ENCODE measurements around the gene ISYNA1. TPM values are rescaled to one million over a fixed set of nuclear protein-coding genes. Genes with fewer than 3 reads are reported as not detected.
"Not testable (repeated sequence)": the region's sequence is repeated elsewhere in the genome, so short reads cannot be mapped to it uniquely, and the experiment has no call there.

ISYNA1 gene
- total RNA-seq, 1 donor from 2014 or later: 9.1 TPM

DNA sequence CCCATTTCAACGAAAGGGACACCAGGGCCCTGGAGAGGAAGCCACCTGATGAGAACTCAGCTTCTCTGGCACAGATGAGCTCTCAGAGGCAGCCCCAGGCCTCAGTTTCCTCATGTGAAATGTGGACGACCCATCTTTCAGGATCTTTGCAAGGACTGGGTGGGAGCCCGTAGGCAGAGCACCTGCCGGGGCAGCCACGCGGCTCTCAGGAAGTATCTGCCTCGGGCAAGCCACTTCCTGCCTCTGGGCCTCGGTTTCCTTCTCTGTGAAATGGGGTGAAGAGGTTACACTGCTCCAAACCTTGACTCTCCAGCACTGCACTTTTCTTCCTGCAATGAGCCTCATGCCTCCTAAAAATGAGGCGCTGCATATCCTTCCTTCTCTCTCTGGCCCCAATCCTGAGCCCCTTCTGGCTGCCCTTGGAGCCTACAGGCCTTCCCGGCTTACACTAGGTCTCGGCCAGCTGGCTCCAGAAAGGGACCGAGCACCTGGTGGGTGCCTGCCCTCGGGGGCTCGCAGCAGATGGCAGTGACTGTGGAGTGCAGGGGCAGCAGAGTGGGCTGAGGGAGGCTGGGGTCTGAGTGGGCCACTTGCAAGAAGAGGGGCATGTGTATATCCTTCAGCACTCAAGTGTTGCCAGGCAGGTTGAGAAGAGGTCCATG lies 15.3 kb downstream of the ISYNA1 start:
- intact Hi-C loops (cut with micrococcal nuclease): loop anchor here (2.0 kb wide), 1 partner anchor 18 kb away; no protein-coding TSS in a partner anchor

DNA sequence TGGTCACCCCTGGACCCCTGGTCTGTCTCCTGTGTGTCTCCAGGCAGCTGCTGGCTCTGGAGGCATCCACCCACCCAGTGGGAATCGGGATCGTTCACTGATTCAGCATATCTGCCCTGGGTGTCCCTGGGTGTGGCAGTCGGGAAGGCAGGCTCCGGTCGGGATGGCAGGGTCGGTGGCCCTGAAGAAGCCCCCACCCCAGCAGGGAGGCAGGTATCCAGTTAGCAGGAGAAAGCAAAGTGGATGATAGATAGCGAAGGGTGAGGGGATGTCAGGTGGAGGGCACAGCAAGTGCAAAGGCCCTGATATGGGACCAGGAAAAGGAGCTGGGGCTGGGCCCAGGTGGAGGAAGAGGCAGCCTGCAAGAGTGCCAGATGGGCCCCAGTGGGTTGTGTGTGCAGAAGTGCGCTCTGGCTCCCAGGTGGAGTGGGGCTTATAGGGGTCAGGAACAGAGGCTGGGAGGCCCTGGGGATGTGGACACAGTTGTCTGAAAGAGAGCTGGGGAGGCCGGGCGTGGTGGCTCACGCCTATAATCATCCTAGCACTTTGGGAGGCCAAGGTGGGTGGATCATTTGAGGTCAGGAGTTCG lies 16.5 kb downstream of the ISYNA1 start:
- intact Hi-C loops (cut with micrococcal nuclease): no loop called here

DNA sequence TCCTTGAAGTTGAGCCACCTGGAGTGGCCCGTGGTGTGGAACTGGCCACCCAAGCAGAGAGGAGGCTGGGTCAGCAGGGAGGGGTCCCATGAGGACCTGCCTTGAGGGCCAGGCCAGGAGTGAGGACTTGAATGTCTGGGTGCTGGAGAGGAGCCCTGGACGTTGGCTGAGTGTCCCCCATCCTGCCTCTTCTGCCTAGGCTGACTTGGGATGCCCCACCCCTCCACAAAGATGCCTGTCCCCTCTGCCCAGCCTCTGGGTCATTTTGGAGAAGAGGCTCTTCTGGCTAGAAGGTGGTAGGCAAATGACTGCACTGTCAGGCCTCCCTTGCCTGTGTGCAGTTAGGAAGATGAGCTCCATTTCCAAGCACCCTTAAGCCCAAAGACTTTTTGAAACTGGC lies 17.0 kb downstream of the ISYNA1 start:
- intact Hi-C loops (cut with micrococcal nuclease): no loop called here

DNA sequence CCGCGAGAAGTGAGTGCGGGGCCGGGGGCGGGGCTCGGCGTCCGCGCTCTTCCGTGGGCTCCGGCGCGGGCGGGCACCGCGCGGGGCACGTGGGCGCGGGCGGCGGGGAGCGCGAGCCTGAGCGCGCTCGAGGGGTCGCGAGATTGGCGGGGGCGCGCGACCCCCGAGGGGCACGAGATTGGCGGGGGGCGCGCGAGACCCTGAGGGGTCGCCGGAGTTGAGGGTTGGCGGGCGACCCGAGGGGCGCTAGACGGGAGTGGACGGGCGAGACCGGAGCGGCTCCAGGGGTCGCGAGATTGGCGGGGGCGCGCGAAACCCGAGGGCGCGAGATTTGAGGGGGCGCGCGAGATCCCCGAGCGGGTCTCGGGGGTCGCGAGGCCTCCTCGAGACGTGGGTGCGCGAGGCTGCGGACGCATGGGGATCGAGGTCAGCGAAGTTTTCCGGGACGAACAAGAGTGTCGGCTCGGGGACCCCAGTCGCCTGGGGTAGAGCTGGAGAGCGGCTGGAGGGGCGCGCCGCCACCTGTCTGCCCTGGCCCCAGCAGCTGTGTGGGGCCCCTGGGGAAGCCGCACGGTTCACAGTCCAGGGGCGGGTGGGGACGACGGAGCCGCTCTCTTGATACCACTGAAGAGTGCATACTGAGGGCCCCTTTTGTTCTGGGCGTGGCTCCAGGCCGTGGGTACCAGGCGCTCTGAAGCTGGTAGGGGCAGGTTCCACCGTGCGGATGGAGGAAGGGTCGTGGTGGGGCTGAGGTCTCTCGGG lies 18.1 kb downstream of the ISYNA1 start:
- intact Hi-C loops (cut with micrococcal nuclease): loop anchor here (1.0 to 5.0 kb wide), 6 partner anchors 9 to 473 kb away; partner anchors contain the start of genes ELL, MAST3, RAB3A and UPF1

DNA sequence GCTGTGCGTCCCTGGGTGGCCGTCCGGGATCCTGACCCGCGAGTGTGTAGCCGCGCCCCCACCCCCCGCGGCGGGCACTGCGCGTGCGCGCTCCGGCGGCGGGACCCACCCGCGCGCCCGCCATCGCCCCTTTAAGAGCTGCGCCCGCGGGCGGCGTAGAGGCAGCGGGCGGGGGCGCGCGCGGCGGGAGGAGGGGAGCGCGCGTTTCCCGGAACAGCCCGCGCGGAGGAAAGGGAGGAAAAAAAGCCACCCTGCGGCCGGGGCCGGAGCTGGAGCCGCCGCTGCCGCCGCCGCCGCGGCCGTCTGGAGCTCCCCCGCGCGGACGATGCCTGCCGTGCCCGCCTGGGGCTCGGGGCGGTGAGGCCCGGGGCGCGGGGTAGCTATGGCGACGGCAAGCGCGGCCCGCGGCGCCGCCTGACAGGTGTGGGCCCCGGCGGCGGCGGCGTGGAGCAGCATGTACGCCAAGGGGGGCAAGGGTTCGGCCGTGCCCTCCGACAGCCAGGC lies 18.7 kb downstream of the ISYNA1 start, which contains the start of gene SSBP4:
TSS of gene SSBP4 (plus strand) at position 204 of the 504 bp plus-strand sequence. CDS start at position 455, 251 bp downstream.
- intact Hi-C loops (cut with micrococcal nuclease): loop anchor here (1.0 to 5.0 kb wide), 6 partner anchors 10 to 472 kb away; partner anchors contain the start of genes ELL, MAST3, RAB3A and UPF1

DNA sequence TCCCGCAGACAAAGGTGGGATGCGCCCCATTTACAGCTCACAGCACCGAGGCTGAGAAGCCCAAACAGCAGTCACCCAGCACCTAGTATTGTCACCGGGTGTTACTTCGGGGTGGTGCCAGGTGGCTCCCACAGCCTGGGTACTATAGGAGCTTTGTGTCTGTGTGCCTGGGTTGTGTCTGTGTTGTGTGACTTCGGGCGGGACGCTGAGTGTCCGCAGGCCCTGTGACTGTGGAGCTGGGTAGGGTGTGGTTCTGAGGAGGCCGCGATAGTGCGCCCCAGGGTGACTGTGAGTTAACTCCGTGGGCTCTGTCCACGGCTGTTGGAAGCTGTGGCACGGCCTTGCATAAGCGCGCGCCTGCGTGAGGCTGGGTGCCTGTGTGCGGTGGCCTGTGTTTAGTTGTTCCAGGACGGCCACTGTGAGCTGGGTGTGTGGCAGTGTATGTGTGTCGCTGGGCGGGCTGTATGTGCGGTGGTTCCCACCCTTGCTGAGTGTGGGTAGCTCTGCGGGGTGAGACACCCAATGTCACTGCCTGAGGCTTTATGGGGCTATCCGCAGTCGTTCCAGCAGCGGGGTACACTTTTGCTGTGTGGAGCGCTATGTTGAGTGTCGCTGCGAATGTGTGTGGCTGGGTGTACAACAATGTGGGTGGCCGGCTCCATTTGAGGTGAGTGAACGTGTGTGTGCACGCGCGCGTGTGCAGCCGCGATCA lies 19.3 kb downstream of the ISYNA1 start:
- intact Hi-C loops (cut with micrococcal nuclease): loop anchor here (1.0 to 5.0 kb wide), 6 partner anchors 11 to 471 kb away; partner anchors contain the start of genes ELL, MAST3, RAB3A and UPF1

DNA sequence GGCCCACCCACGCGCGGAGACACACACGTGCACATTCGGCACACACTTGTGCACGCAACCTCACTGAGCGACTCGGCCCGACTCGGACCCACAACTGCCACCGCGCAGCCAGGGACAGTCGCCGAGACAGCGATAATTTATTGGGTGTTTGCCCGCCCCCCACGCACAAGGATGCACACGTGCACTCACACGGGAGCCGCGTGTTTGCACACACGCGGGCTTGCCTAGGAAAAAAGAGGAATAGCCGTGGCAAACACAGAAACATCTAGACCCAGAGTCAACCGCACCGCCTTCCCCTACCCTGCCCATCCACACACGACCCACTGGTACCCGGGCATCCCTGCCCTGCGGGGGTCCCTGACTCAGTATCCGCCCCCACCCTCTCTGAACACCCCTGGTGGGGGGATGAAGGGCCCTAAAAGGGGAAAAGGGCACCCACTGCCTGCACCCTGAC lies 19.9 kb downstream of the ISYNA1 start:
- intact Hi-C loops (cut with micrococcal nuclease): loop anchor here (2.0 to 5.0 kb wide), 4 partner anchors 213 to 471 kb away; partner anchors contain the start of genes MAST3, RAB3A and UPF1

DNA sequence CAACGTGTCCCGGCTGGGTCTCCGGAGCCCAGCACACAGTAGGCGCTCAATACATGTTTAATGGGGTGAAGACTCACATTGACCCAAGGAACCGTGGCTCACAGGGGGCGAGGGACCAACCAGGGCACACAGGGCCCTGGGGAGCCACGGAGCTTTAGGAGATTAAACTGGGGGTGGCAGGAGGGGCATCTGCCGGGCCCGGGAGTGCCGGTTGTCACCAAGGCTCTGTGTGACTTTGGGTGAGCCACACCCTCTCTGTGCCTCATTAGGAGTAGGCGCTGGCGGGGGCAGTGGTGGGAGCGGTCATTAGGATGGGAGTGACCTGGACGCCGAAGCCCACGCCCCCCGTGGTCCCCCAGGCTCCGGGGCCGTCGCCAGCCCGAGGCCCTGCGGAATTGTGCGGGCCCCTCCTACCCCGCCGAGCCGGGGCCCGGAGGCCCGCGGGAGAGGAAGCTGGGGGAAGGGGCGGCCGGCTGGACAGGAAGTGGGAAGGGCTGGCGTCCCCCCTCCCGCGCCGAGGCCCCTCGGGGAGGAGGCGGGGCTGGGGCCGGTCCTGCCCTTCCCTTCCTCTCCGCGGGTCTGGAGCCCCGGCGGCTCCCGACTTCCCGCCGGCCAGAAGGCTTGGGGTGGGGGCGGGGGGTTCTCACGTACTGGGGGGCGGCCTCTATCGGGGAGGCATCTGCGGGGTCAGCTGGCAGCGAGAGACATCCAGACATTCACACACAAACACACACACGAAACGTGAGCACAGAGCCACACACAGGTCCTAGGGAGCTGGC lies 20.5 kb downstream of the ISYNA1 start:
- intact Hi-C loops (cut with micrococcal nuclease): loop anchor here (2.0 to 5.0 kb wide), 4 partner anchors 213 to 470 kb away; partner anchors contain the start of genes MAST3, RAB3A and UPF1

DNA sequence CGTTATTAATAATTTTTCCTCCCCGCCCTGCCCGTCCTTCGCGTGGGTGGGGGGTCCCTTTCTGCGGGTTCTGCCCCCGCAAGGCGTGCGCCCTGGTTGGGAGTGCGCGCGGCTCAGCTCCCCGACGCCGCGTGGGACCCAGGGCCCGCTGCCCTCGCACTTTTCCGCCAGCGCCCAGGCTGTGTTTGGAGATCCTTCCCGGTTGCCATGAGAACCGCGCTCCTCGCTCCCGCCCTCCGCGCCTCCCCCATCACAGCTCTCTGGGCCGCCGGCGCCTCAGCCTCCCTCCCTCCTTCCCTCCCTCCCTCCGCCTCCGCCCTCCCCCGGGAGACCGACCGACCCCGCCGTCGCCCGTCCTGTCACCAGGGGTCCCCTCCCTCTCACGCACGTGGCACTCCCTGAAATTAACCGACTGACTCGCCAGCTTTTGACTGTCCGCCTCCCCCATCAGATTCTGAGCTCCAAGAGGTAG lies 21.1 kb downstream of the ISYNA1 start:
- intact Hi-C loops (cut with micrococcal nuclease): loop anchor here (5.0 kb wide), 3 partner anchors 320 to 470 kb away; partner anchors contain the start of genes MAST3 and UPF1

DNA sequence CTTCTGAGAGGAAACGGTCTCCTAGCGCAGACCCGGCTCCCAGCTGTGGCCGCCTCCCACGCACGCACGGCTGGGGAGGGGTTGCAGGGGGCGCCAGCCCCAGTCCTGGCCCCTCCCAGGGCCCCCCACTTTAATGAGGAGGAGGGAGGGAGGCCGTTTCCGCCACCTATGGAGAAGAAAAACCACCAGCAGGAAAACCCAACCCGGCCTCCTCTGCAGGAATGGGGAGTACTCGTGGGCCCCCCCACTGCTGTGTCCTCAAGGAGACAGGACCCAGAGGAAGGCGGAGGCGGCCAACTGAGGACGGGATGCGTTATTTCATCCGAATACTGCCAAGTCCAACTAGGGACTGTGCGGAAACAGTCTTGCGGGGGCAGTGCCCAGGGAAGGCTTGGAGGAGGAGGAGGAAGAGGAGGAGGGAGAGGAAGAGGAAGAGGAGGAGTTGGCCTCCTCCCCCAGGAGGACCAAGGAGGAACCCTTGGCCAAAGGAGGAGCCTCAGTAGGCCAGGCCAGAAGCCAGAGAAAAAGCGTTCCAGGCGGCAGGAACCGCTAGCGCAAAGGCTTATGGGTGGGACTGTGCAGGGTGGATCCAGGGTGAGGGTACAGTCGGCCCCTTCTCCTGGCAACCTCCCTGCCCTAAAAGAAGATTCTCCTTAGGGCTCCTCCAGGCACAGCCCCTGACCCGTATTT lies 22.6 kb downstream of the ISYNA1 start:
- intact Hi-C loops (cut with micrococcal nuclease): loop anchor here (5.0 kb wide), 3 partner anchors 318 to 468 kb away; partner anchors contain the start of genes MAST3 and UPF1

DNA sequence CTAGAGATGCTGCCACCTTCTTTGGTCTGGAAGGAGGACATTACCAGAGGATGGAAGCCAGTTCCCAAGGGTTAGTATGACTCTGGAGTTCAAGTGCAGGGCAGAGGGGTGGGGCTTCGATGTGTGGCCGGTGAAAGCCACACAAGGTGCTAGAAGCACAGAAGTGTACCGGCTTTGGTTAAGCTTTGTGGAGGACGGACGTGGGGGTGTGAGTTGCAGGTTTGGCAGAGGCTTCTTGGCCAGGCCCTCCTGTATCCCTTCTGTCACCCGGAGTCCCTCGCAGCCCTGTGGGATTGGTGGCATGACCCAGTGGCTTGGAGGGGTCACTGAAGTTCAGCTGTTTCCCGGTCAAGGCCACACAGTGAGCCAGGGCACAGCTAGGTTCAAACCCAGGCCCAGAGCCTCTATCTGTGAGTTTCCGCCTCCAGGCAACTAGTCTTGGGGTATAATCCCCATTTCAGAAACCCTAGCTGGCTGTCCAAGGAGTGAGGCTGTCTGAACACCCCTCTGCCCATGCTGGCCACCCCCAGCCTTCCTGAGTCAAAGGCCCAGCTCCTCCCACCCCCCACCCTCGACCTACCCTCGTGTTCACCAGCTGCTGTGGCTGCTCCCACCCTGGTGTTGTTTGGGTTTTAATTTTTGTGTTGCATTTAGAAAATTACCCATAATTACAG lies 23.3 kb downstream of the ISYNA1 start:
- intact Hi-C loops (cut with micrococcal nuclease): loop anchor here (5.0 kb wide), 3 partner anchors 317 to 467 kb away; partner anchors contain the start of genes MAST3 and UPF1

DNA sequence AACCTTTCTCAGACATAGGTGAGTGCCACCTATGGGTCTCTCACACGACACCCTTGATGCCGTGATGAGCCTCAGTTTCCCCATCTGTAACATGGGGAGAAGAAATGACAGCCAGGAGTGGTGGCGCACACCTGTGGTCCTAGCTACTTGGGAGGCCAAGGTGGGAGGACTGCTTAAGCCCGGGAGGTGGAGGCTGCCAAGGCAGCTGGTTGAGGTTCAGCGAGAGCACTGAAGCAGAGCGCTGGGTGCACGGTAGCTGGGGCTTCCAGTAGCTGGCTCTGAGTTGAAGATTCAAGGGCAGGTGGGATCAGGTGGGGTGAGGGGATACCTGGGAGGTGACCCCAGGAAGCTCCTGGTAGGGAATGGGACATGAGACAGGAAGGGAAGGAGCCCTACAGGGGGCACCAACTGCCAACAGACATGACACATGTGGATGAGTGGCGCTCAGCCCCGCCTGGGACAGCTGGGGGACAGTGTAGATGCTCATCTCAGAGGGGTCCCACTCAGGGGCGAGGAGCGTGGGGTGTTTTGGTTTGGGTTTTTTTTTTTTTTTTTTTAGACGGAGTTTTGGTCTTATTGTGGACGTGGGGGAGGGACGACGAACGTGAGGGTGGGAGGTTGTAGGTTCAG lies 25.2 kb downstream of the ISYNA1 start:
- intact Hi-C loops (cut with micrococcal nuclease): no loop called here

DNA sequence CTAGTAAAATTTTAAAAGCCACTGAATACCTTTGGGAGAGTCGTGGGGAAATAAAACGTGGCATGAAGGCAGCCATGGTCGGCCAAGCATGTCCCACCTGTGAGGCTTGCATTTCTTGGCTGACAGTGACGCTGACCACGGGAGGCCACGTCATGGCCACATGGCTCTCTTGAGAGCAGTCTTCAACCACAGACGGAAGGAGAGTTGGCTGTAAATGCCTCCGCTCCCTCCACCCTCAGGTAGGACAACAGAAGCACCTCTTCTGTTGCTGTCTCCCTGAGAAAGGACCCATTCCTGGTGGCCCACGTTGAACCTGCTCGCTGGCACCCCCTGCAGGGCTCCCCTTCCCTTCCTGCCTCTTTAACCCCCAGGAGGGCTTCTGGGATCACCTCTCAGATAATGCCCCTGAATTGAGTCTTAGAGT lies 29.9 kb downstream of the ISYNA1 start:
- intact Hi-C loops (cut with micrococcal nuclease): no loop called here

DNA sequence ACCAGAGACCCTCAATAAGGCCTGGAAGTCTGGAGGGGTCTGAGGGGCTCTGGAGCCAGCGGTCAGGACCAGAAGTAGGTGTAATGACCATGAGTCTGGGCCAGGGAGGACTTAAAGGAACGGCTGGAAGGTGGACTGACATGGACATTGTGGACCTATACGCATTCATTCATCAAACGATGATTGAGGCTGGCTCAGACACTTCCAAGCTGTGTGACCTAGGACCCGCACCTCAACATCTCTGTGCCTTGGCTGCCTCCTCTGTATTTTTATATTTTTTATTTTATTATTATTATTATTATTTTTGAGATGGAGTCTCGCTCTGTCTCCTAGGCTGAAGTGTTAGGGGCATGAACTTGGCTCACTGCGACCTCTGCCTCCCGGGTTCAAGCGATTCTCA lies 31.2 kb downstream of the ISYNA1 start:
- intact Hi-C loops (cut with micrococcal nuclease): no loop called here

DNA sequence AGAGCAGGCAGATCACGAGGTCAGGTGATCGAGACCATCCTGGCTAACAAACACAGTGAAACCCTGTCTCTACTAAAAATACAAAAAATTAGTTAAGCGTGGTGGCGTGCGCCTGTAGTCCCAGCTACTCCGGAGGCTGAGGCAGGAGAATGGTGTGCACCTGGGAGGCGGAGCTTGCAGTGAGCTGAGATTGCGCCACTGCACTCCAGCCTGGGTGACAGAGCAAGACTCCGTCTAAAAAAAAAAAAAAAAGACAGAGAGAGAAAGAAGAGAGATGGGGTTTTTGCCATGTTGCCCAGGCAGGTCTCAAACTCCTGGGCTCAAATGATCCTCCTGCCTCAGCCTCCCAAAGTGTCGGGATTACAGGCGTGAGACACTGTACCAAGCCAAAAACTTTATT lies 32.2 kb downstream of the ISYNA1 start:
- intact Hi-C loops (cut with micrococcal nuclease): not testable (repeated sequence)

DNA sequence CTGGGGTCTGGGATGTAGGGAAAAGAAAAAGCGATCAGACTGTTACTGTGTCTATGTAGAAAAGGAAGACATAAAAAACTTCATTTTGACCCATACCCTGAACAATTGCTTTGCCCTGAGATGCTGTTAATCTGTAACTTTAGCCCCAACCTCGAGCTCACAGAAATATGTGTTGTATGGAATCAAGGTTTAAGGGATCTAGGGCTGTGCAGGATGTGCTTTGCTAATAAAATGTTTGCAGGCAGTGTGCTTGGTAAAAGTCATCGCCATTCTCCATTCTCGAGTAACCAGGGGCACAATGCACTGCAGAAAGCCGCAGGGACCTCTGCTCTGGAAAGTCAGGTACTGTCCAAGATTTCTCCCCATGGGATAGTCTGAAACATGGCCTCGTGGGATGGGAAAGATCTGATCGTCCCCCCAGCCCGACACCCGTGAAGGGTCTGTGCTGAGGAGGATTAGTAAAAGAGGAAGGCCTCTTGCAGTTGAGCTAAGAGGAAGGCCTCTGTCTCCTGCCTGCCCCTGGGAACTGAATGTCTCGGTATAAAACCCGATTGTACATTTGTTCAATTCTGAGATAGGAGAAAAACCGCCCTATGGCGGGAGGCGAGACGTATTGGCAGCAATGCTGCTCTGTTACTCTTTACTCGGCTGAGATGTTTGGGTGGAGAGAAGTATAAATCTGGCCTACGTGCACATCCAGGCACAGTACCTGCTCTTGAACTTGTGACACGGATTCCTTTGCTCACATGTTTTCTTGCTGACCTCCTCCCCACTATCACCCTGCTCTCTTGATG lies 35.3 kb downstream of the ISYNA1 start:
- intact Hi-C loops (cut with micrococcal nuclease): not testable (repeated sequence)

DNA sequence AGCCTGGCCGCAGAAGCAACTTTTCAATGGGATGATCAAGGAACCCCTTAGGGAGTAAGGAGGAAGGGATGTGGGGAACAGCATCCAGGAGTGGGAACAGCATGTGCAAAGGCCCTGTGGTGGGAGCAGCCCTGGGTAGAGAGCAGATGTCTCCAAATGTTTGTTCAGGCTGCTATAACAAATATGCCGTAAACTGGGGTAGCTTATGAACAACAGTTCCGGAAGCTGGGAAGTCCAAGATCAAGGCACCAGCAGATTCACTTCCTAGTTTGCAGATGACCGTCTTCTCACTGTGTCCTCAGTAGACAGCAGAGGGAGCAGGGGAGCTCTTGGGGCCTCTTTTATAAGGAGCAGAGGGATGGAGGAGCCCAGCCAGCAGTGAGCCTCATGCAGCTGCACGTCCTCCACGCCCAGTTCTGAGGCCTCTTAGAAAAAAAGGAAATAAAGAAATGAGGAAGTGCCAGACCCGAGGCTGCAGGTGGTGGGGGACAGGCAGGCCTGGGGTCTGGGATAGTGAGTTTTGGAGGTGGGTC lies 36.3 kb downstream of the ISYNA1 start:
- intact Hi-C loops (cut with micrococcal nuclease): no loop called here
